Neural cell (in vitro differentiated cells): ENCODE data around the gene PAK2.

Experiments used
- EZH2 ChIP-seq: fragments of 200-600, 300-800 bp; shearing (Covaris generic), sonication (generic); IDR thresholded peaks from 2 replicates; pipeline ENCODE4 v1.6.1; 2014; ENCODE audit warnings: antibody characterized with exemption, low read length, borderline replicate concordance, mild to moderate bottlenecking; ENCODE audit not compliant: insufficient read depth, poor library complexity, severe bottlenecking
- POLR2AphosphoS5 ChIP-seq: IDR thresholded peaks from 2 replicates; pipeline ENCODE4 v1.6.1; 2012
- SMC3 ChIP-seq: fragments of 450-650 bp; conservative IDR thresholded peaks from 2 replicates; pipeline ENCODE4 v1.6.1; 2014; ENCODE audit warnings: antibody characterized with exemption, mild to moderate bottlenecking, moderate library complexity; ENCODE audit not compliant: poor library complexity
- TF ChIP-seq, protein P1 (sequence below): fragments of 450-650 bp; IDR thresholded peaks from 2 replicates; pipeline ENCODE4 v1.5.1; 2014; ENCODE audit warnings: antibody characterized with exemption, mild to moderate bottlenecking, moderate library complexity; ENCODE audit not compliant: poor library complexity, severe bottlenecking

DNA sequence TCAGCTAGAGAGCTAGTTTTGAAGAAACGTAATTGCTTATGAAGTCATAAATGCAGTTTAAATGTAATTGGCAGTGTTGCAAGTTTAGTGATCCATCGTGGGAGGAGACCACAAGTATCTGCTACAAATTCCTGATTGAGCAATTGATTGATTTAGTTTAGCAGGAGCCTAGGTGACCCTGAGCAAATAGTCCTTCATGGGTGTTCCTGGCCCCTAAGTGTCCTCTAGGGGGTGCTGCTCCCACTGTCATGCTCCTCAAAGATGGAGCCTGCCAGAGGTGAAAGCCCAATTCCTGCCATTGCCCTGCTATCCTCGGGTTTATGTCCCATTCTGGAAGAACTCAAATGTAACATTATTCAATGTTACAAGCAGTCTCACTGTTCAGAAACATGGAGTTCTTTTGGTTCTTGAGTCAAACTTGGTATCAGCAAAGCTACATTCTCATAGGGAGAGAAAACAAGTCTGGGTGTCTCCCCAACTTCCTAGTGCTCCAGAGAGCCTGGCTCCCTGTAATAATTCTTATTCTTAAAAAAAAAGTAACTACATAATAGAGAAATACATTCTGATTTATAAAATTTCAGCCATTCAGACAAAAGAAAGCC, 98.3 kb downstream of the PAK2 start:
- TF ChIP-seq, protein P1, sequence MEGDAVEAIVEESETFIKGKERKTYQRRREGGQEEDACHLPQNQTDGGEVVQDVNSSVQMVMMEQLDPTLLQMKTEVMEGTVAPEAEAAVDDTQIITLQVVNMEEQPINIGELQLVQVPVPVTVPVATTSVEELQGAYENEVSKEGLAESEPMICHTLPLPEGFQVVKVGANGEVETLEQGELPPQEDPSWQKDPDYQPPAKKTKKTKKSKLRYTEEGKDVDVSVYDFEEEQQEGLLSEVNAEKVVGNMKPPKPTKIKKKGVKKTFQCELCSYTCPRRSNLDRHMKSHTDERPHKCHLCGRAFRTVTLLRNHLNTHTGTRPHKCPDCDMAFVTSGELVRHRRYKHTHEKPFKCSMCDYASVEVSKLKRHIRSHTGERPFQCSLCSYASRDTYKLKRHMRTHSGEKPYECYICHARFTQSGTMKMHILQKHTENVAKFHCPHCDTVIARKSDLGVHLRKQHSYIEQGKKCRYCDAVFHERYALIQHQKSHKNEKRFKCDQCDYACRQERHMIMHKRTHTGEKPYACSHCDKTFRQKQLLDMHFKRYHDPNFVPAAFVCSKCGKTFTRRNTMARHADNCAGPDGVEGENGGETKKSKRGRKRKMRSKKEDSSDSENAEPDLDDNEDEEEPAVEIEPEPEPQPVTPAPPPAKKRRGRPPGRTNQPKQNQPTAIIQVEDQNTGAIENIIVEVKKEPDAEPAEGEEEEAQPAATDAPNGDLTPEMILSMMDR = no peak
- TF ChIP-seq POLR2AphosphoS5 = peak; percentile 13
- TF ChIP-seq SMC3 = no peak
- TF ChIP-seq EZH2 = no peak
